ENCODE results near the gene NEURL2. TPM values are rescaled to one million over a fixed set of nuclear protein-coding genes. Genes with fewer than 3 reads are reported as not detected.

Gene NEURL2
- total RNA-seq, 1 experiment from 2014 or later = 2.0 TPM

- Mint-ChIP-seq H3K36me3 (ENCODE audit: insufficient read depth, unreplicated experiment) (peaks cover 7% of the 10 kb centered on the region), H3K4me1 (ENCODE audit: insufficient read depth, unreplicated experiment) (no peaks in the 10 kb centered on the region), H3K4me3 (ENCODE audit: unreplicated experiment) (no peak overlapping the region), H3K27ac (ENCODE audit: low read depth, unreplicated experiment) (no peak overlapping the region), H3K27me3 (ENCODE audit: insufficient read depth, unreplicated experiment) (no peaks in the 10 kb centered on the region), H3K9me3 (ENCODE audit: unreplicated experiment) (no peaks in the 10 kb centered on the region)
- BruUV-seq (replicated peaks) = no TSS peak
- no peak for DNase-seq (ENCODE audit: unreplicated experiment)
- TF ChIP-seq CTCF (IDR thresholded peaks at IDR 0.05; ENCODE audit: unreplicated experiment) = no peak
- ChIA-PET CTCF (interaction anchor here (1.1 kb wide), 1 partner anchor 13 kb away, joined by 4 read pairs; no protein-coding TSS in a partner anchor), POLR2A (interaction anchor here (0.6 kb wide), 1 partner anchor 397 kb away, joined by 3 read pairs; no protein-coding TSS in a partner anchor)
- intact Hi-C loops (cut with micrococcal nuclease) = no loop called here
Measured at GRCh38 chr20:45873409-45874103, 17.5 kb downstream of the NEURL2 start.

- Mint-ChIP-seq H3K4me1 (ENCODE audit: insufficient read depth, unreplicated experiment) (peaks cover 4% of the 10 kb centered on the region), H3K4me3 (ENCODE audit: unreplicated experiment) (no peak overlapping the region), H3K27ac (ENCODE audit: low read depth, unreplicated experiment) (no peak overlapping the region), H3K27me3 (ENCODE audit: insufficient read depth, unreplicated experiment) (no peaks in the 10 kb centered on the region), H3K36me3 (ENCODE audit: insufficient read depth, unreplicated experiment) (peaks cover 7% of the 10 kb centered on the region), H3K9me3 (ENCODE audit: unreplicated experiment) (no peaks in the 10 kb centered on the region)
- ChIA-PET POLR2A (interaction anchor here (1.1 kb wide), 1 partner anchor 9 kb away, joined by 5 read pairs; the partner anchor contains the start of gene ZSWIM1), CTCF (interaction anchor here (1.6 kb wide), 1 partner anchor 74 kb away, joined by 4 read pairs; no protein-coding TSS in a partner anchor)
- intact Hi-C loops (cut with micrococcal nuclease) = no loop called here
- BruUV-seq (replicated peaks) = no TSS peak
- no peak for DNase-seq (ENCODE audit: unreplicated experiment)
- no peak for TF ChIP-seq CTCF (IDR thresholded peaks at IDR 0.05; ENCODE audit: unreplicated experiment)
Measured at GRCh38 chr20:45872626-45873025, 18.4 kb downstream of the NEURL2 start.

GRCh38 chr20:45867819-45868176 lies 23.2 kb downstream of the NEURL2 start:
- no peak overlapping the region for H3K4me3 Mint-ChIP-seq (ENCODE audit: unreplicated experiment)
- intact Hi-C loops (cut with micrococcal nuclease) = no loop called here
- no peaks in the 10 kb centered on the region for H3K9me3 Mint-ChIP-seq (ENCODE audit: unreplicated experiment)
- CTCF ChIA-PET = interaction anchor here (0.6 to 0.7 kb wide), 3 partner anchors 15 to 238 kb away, joined by 3 to 4 read pairs (median 4); partner anchors contain the start of gene WFDC10A
- no TSS peak for BruUV-seq (replicated peaks)
- H3K27ac Mint-ChIP-seq (ENCODE audit: low read depth, unreplicated experiment) = no peak overlapping the region
- no peak for DNase-seq (ENCODE audit: unreplicated experiment)
- H3K36me3 Mint-ChIP-seq (ENCODE audit: insufficient read depth, unreplicated experiment) = peaks cover 7% of the 10 kb centered on the region
- H3K27me3 Mint-ChIP-seq (ENCODE audit: insufficient read depth, unreplicated experiment) = no peaks in the 10 kb centered on the region
- peaks cover 6% of the 10 kb centered on the region for H3K4me1 Mint-ChIP-seq (ENCODE audit: insufficient read depth, unreplicated experiment)
- TF ChIP-seq CTCF (IDR thresholded peaks at IDR 0.05; ENCODE audit: unreplicated experiment) = no peak
- POLR2A ChIA-PET = interaction anchor here (0.7 to 6.5 kb wide), 8 partner anchors 9 to 76 kb away, joined by 3 to 27 read pairs (median 4); partner anchors contain the start of genes ACOT8, DNTTIP1, PCIF1 and ZSWIM1

GRCh38 chr20:45867136-45867818 lies 23.7 kb downstream of the NEURL2 start:
- POLR2A ChIA-PET = interaction anchor here (0.6 to 6.5 kb wide), 9 partner anchors 9 to 75 kb away, joined by 3 to 27 read pairs (median 5); partner anchors contain the start of genes ACOT8, DNTTIP1, PCIF1 and ZSWIM1
- H3K27ac Mint-ChIP-seq (ENCODE audit: low read depth, unreplicated experiment) = no peak overlapping the region
- no peaks in the 10 kb centered on the region for H3K9me3 Mint-ChIP-seq (ENCODE audit: unreplicated experiment)
- TF ChIP-seq CTCF (IDR thresholded peaks at IDR 0.05; ENCODE audit: unreplicated experiment) = no peak
- peaks cover 6% of the 10 kb centered on the region for H3K4me1 Mint-ChIP-seq (ENCODE audit: insufficient read depth, unreplicated experiment)
- no peak overlapping the region for H3K4me3 Mint-ChIP-seq (ENCODE audit: unreplicated experiment)
- H3K27me3 Mint-ChIP-seq (ENCODE audit: insufficient read depth, unreplicated experiment) = no peaks in the 10 kb centered on the region
- intact Hi-C loops (cut with micrococcal nuclease) = no loop called here
- peaks cover 3% of the 10 kb centered on the region for H3K36me3 Mint-ChIP-seq (ENCODE audit: insufficient read depth, unreplicated experiment)
- no peak for DNase-seq (ENCODE audit: unreplicated experiment)
- CTCF ChIA-PET = interaction anchor here (0.6 to 0.7 kb wide), 5 partner anchors 14 to 238 kb away, joined by 3 to 4 read pairs (median 3); partner anchors contain the start of genes WFDC10A and ZSWIM1
- no TSS peak for BruUV-seq (replicated peaks)
